H1 (cell line): ENCODE measurements around the gene COL28A1. TPM values are rescaled to one million over a fixed set of nuclear protein-coding genes. Genes with fewer than 3 reads are reported as not detected.
A peak's percentile ranks its signal among the peaks of the same experiment; 100 is the strongest.

Experiments used
- GTF2F1 ChIP-seq: IDR thresholded peaks from 2 replicates; pipeline ENCODE4 v1.6.1; 2012; ENCODE audit warnings: low read depth, low read length, improper control_type of control experiment, borderline replicate concordance
- HDAC2 ChIP-seq, 2 experiments: fragments of 300-600 bp in 1 of 2; sonication (generic) in 1 of 2; IDR thresholded peaks; 2 replicates each; pipeline ENCODE4 v1.6.1; 2011 to 2012; ENCODE audit warnings: low read depth in 2 of 2, low read length in 2 of 2, mild to moderate bottlenecking in 2 of 2, moderate library complexity in 2 of 2, borderline replicate concordance in 1 of 2, inconsistent platforms in 1 of 2
- KDM1A ChIP-seq: fragments of 200-600, 300-600 bp; sonication (generic); IDR thresholded peaks from 2 replicates; pipeline ENCODE4 v1.7.1; 2016; ENCODE audit warnings: mild to moderate bottlenecking, low read length, borderline replicate concordance
- RBBP5 ChIP-seq: IDR thresholded peaks from 2 replicates; pipeline ENCODE4 v1.7.1; 2012; ENCODE audit warnings: low read depth, mild to moderate bottlenecking, inconsistent platforms, low read length, moderate library complexity, borderline replicate concordance
- SIN3A ChIP-seq, 2 experiments: IDR thresholded peaks in 1 of 2; conservative IDR thresholded peaks in 1 of 2; 2 replicates each; pipeline ENCODE4 v1.6.1; 2011 to 2012; ENCODE audit warnings: low read length in 2 of 2, improper control_type of control experiment in 1 of 2, low read depth in 1 of 2, mild to moderate bottlenecking in 1 of 2
- SP4 ChIP-seq: IDR thresholded peaks from 2 replicates; pipeline ENCODE4 v1.6.1; 2012; ENCODE audit warnings: low read length, inconsistent platforms
- TAF1 ChIP-seq: IDR thresholded peaks from 2 replicates; pipeline ENCODE4 v1.6.1; 2011; ENCODE audit warnings: mild to moderate bottlenecking, low read depth, low read length
- TAF7 ChIP-seq: optimal IDR thresholded peaks from 2 replicates; pipeline ENCODE3; 2011; ENCODE audit warnings: low read depth, mild to moderate bottlenecking, inconsistent platforms, low read length, moderate library complexity, borderline replicate concordance
- polyA plus RNA-seq, 7 experiments: library from polyadenylated mRNA; depleted of rRNA in 3 of 7; stranded (reverse) in 5 of 7; unstranded in 2 of 7; fragments of >200 nt in 5 of 7; fragments of 200-250 nt in 2 of 7; gene quantifications; 1 replicate in 5 of 7; 2 replicates in 1 of 7; 4 replicates in 1 of 7; pipeline versions ENCODE4 v1.2.1 to v1.2.3, GENCODE V29; 2011 to 2013; ENCODE audit warnings: missing spikeins in 2 of 7, mixed read lengths in 2 of 7
- total RNA-seq: library from RNA; stranded (reverse); fragmentation: NEBNext Ultra II Directional; extraction: Animal tissue kit (Norgen Biotek cat#: 25700); gene quantifications from 2 replicates; pipeline ENCODE4 v1.2.1, GENCODE V29; 2021
- TF ChIP-seq, protein P1 (sequence below): fragments of 300-600 bp; sonication (generic); IDR thresholded peaks from 2 replicates; pipeline ENCODE4 v1.7.1; 2012; ENCODE audit warnings: low read length, moderate library complexity, mild to moderate bottlenecking, inconsistent platforms; ENCODE audit not compliant: insufficient replicate concordance
- TF ChIP-seq, protein P2 (sequence below): IDR thresholded peaks from 2 replicates; pipeline ENCODE4 v1.6.1; 2011; ENCODE audit warnings: low read depth, mild to moderate bottlenecking, low read length; ENCODE audit not compliant: insufficient read depth

The COL28A1 gene
- total and polyA plus RNA-seq, 2 of the 8 experiments (the other 6 are each of a cell fraction or from before 2014, with no cell fraction given): 0.22 to 0.38 TPM

DNA sequence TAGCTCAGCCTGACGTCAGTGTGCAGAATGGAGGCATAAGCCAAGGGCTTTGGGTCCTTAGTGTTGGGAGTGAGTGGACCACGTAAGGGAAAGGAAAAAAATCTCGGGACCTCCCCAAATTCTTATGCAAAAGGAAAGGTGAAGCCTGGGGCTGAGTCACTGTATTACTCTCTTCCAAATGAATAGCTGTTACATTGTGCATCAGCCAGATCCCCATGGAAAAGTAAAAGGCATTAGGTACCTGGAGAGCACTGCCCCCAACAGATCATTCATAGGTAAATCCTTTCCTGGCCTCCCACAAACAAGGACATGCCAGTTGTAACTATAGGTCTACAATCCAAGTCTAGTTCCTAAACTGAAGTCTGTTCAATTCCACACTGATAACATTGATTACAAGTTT lies 182.8 kb downstream of the COL28A1 start (continued):
- TF ChIP-seq, protein P1, sequence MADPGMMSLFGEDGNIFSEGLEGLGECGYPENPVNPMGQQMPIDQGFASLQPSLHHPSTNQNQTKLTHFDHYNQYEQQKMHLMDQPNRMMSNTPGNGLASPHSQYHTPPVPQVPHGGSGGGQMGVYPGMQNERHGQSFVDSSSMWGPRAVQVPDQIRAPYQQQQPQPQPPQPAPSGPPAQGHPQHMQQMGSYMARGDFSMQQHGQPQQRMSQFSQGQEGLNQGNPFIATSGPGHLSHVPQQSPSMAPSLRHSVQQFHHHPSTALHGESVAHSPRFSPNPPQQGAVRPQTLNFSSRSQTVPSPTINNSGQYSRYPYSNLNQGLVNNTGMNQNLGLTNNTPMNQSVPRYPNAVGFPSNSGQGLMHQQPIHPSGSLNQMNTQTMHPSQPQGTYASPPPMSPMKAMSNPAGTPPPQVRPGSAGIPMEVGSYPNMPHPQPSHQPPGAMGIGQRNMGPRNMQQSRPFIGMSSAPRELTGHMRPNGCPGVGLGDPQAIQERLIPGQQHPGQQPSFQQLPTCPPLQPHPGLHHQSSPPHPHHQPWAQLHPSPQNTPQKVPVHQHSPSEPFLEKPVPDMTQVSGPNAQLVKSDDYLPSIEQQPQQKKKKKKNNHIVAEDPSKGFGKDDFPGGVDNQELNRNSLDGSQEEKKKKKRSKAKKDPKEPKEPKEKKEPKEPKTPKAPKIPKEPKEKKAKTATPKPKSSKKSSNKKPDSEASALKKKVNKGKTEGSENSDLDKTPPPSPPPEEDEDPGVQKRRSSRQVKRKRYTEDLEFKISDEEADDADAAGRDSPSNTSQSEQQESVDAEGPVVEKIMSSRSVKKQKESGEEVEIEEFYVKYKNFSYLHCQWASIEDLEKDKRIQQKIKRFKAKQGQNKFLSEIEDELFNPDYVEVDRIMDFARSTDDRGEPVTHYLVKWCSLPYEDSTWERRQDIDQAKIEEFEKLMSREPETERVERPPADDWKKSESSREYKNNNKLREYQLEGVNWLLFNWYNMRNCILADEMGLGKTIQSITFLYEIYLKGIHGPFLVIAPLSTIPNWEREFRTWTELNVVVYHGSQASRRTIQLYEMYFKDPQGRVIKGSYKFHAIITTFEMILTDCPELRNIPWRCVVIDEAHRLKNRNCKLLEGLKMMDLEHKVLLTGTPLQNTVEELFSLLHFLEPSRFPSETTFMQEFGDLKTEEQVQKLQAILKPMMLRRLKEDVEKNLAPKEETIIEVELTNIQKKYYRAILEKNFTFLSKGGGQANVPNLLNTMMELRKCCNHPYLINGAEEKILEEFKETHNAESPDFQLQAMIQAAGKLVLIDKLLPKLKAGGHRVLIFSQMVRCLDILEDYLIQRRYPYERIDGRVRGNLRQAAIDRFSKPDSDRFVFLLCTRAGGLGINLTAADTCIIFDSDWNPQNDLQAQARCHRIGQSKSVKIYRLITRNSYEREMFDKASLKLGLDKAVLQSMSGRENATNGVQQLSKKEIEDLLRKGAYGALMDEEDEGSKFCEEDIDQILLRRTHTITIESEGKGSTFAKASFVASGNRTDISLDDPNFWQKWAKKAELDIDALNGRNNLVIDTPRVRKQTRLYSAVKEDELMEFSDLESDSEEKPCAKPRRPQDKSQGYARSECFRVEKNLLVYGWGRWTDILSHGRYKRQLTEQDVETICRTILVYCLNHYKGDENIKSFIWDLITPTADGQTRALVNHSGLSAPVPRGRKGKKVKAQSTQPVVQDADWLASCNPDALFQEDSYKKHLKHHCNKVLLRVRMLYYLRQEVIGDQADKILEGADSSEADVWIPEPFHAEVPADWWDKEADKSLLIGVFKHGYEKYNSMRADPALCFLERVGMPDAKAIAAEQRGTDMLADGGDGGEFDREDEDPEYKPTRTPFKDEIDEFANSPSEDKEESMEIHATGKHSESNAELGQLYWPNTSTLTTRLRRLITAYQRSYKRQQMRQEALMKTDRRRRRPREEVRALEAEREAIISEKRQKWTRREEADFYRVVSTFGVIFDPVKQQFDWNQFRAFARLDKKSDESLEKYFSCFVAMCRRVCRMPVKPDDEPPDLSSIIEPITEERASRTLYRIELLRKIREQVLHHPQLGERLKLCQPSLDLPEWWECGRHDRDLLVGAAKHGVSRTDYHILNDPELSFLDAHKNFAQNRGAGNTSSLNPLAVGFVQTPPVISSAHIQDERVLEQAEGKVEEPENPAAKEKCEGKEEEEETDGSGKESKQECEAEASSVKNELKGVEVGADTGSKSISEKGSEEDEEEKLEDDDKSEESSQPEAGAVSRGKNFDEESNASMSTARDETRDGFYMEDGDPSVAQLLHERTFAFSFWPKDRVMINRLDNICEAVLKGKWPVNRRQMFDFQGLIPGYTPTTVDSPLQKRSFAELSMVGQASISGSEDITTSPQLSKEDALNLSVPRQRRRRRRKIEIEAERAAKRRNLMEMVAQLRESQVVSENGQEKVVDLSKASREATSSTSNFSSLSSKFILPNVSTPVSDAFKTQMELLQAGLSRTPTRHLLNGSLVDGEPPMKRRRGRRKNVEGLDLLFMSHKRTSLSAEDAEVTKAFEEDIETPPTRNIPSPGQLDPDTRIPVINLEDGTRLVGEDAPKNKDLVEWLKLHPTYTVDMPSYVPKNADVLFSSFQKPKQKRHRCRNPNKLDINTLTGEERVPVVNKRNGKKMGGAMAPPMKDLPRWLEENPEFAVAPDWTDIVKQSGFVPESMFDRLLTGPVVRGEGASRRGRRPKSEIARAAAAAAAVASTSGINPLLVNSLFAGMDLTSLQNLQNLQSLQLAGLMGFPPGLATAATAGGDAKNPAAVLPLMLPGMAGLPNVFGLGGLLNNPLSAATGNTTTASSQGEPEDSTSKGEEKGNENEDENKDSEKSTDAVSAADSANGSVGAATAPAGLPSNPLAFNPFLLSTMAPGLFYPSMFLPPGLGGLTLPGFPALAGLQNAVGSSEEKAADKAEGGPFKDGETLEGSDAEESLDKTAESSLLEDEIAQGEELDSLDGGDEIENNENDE: no peak
- no peak for TF ChIP-seq GTF2F1
- no peak for TF ChIP-seq TAF1
- no peak for TF ChIP-seq SP4
- TF ChIP-seq SIN3A (conservative IDR thresholded peaks at IDR 0.05 in 1 of 2, IDR thresholded peaks at IDR 0.05 in 1 of 2; ENCODE audit: low read depth in 1 of 2, low read length in 2 of 2): no peak
- TF ChIP-seq TAF7: no peak
- TF ChIP-seq, protein P2, sequence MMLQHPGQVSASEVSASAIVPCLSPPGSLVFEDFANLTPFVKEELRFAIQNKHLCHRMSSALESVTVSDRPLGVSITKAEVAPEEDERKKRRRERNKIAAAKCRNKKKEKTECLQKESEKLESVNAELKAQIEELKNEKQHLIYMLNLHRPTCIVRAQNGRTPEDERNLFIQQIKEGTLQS: no peak
- no peak for TF ChIP-seq KDM1A
- no peak for TF ChIP-seq RBBP5
- 0 out of 4 replicates have a peak, but pooled peaks of 1 of the 2 experiments have one; percentile 3 for TF ChIP-seq HDAC2 (IDR thresholded peaks at IDR 0.05; ENCODE audit: borderline replicate concordance in 1 of 2, low read depth in 2 of 2, low read length in 2 of 2)
